Peyer's patch (tissue), 4 donors: ENCODE data around the gene CHST15.

Experiments used
- CTCF ChIP-seq, 6 experiments: fragments of 450-650 bp in 4 of 6; fragments of 200-600 bp in 2 of 6; sonication (generic) in 1 of 6; IDR thresholded peaks; one replicate each; pipeline ENCODE4 v1.5.1; 2017 to 2019; ENCODE audit warnings: antibody characterized with exemption in 6 of 6, mild to moderate bottlenecking in 3 of 6, moderate library complexity in 1 of 6
- POLR2A ChIP-seq, 2 donors: fragments of 450-650 bp; IDR thresholded peaks; one replicate each; pipeline ENCODE4 v1.5.1; 2017; ENCODE audit warnings: antibody characterized with exemption in 2 of 2, mild to moderate bottlenecking in 2 of 2, moderate library complexity in 2 of 2

DNA sequence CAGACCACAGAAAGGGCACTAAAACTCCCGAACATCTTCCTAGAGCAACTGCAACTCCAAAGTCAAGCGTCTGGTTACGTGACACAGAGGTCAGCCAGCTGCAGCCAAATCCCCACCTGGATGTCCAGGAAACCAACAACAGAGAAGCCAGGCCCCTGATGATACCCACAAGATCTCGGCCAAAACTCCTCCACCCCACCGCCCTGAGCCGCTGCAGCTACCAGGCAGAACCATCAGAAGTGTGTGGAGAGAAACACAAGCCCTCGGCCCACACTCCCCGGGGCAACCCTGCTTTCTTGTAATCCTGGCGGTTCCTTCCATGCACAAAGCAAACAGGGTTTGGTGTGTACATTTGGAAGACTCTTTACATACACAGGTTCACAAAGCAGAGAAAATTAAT is 8.7 kb downstream of the CHST15 start:
- no peak for TF ChIP-seq CTCF (IDR thresholded peaks at IDR 0.05)
- TF ChIP-seq POLR2A (IDR thresholded peaks at IDR 0.05): no peak
